NCI-H1930 (cell line): ENCODE results near the gene ERCC5.
A peak's percentile ranks its signal among the peaks of the same experiment; 100 is the strongest.

Experiments used
- DNase-seq, 2 experiments: peaks; one replicate each; lab custom pipeline; 2025; lab: John Stamatoyannopoulos, UW

The ERCC5 gene

DNA sequence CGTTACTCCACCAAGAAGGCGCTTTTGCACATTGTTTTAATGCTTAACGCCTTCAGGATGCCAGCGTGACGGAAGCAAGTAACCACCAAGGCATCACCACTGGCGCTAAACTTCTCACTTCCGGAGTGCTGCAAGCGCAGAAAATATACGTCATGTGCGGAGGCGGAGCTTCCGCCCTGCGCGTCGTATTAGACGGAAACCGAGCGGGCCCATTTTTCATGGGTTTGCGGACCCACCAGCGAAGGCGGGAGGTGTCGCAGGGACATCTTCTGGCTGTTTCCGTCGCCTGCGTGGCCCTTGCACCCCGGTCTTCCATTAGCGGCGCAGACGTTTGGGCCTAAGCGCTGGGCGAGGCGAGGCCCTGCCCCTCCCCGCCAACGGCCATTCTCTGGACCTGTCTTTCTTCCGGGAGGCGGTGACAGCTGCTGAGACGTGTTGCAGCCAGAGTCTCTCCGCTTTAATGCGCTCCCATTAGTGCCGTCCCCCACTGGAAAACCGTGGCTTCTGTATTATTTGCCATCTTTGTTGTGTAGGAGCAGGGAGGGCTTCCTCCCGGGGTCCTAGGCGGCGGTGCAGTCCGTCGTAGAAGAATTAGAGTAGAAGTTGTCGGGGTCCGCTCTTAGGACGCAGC, at the start of gene ERCC5:
TSS of gene ERCC5 (plus strand) at position 403 of the 631 bp plus-strand sequence. CDS start 235 bp downstream, outside the sequence.
- DNase-seq: peak; percentile 93 to 96

DNA sequence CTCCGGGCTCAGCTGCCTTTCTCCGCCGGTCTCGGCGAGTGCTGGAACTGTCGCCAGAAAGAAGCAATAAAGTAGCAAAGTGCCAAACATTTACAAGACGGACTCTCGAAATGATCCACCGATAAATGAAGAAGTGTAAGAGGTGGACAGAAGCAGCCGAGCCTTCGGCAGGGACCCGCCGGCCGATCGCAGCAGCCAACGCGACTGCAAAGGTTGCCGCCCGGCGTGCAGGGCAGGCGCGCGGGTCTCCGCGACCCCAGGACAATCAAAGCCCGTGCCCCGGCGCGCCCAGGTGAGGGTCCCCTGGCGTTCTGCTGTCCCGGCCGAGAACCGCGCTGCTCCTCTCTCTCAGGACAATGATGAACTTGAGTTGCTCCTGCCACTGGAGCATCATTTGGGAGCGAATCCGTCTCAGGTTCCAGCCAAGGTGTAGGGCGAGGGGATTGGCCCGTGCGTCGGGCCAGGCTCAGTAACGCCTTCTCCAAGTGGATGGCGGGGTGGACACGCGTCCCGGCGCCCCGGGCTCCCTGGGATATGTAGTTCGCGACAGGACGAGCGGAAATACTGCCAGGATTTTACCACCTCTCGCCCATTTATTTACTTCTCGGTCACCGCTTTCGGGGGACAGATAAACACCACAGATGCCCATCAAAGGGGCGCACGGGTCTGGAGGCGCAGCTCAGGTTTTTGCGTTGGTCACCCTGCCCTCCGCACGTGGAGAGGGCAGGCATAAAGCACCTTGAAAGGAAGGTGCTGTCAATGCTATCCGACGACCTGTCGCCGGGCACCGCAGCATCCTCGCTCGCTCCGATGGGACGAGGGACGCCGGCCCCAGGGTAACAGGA, 47.0 kb upstream of the ERCC5 start, which contains the start of the genes BIVM and POGLUT2:
TSS of gene BIVM (plus strand) at position 539 of the 845 bp plus-strand sequence. CDS start 8,149 bp downstream, outside the sequence.
TSS of gene POGLUT2 (minus strand) at position 396 of the 845 bp plus-strand sequence. CDS start at position 90, 306 bp downstream.
- peak; percentile 92 to 94 for DNase-seq

DNA sequence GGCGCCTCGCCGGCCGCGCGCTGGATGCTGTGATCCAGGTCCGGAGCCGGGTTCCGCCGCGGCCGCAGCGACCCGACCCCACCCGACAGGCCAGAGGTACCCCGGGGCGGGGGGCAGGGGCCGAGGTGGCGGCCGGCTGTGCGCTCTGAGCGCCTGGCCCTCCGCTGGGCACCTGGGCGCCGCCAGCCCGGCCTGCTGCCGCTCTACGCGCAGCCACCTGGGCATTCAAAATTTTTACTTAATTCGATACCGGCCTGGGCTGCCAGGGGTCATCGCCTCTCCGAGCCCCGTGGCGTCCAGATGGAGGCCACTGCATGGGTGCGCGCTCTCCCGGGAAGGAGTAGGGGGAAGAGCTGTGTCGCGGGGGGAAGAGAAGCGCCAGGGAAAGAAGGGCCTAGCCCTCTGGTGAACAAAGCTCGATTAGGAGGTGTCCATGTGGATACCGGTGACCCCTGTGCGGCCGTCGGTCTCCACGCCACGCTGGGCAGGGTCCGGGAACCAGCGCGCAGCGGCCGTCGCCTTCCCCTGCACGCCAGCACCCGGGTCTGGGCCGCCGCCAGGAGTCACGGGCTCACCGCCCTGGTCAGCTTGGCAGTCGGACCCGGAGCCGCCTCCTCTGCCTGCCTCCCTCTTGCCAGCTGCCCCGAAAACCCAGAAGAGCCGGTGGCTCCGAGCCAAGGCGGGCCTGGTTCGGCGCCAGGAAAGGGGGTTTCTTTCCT, 46.2 kb upstream of the ERCC5 start:
- peak in 1 of 2 experiments; percentile 29 for DNase-seq

DNA sequence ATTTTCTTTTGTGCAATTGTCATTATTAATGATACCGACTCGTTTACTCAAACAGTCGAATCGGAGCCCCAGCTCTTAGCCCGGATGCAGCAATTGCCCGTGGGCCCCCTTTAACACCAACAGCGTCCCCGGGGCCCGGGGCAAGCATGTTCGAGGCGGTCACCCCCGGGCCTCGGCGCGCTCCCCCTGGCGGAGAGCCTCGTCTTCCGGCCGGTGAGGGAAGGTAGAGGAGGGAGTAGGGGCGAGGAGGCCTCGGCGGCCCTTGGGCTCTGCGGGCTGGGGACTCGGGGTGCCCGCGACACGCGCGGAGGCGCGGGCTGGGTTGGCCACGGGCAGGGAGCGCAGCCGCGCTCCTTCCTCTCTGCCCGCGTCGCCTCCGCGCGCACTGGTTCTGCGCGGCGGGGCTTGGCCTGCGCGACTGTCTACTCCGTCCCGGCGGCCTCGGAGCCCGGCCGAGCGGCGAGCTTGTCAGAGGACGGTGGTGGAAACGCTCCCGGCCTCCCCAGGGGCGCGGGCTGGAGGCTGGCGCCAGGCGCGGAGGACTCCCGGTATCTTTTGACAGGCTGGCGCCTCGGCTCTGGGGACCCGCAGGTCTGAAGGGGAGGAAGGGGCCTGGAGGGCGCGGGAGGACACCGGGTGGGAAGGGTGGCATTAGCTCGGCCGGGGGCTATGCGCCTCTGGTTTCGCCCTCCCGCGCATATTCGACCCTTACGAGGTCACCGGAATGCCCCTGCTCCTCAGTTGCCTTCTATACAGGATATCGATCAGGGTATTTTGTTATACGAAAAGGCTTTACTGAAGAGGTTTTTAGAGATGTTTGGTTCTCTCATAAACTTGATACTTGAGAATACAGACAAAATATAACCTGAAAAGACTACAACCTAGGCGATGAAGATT, 45.4 kb upstream of the ERCC5 start:
- peak; percentile 78 to 85 for DNase-seq

DNA sequence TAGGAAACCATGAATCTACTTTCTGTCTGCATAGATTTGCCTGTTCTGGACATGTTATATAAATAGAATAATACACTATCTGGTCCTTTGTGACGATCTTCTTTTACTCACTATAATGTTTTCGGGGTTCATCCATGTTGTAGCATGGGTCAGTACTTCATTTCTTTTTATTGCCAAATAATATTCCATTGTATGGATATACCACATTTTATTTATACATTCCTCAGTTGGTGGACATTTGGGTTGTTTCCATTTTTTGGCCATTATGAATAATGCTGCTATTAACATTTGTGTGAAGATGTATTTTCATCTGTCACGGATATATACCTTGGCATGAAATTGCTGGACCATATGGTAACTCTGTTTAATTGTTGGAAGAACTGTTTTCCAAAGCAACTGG, 40.2 kb upstream of the ERCC5 start:
- no peak for DNase-seq

DNA sequence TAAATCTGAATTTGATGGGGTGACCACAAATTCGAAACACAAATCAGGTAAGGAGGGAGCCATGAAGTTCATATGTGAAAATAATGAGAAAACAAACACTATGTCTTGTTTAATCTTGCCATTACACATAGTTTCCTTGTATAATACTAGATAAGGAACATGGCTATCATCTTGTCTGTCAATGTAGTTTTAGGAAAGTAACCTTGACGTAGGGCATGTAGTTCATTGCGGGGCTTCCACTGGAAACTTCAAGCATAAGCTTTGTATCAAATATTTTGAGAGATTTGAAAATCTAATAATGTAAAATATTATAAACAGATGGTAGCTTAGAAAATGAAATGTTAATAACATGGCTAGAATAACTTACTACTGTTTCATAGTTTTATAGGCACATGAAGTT, 38.1 kb upstream of the ERCC5 start:
- DNase-seq: no peak

DNA sequence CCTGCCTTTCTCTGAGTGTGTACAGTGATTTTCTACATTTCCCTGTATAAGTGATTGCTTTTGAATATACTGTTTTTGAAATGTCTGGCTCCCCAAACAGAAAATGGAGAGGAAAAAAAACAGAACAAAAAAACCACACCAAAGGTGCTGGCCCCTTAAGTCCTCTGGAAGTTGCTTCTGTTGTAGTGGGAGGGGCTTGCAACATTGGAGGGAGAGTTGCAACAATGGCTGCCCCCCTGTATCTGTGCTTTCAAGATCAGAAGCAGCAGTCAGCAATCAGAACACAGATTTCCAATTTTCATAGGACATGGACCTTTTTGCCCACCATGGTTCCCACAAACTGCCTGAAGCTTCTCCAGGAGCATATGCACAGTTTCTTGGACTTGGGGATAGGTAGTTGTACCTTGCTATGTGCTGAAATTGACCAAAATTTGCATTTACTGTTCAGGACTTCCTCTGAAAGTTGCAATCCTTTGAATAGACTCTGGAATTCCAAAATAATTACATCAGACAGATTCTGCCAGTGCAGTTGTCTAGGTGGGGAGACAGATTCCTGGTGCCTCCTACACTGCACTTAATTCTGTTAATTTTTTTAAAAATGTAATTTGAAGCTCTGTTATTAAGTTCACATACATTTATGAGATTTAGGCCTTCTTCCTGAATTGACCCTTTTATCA, 33.1 kb upstream of the ERCC5 start:
- no peak for DNase-seq

DNA sequence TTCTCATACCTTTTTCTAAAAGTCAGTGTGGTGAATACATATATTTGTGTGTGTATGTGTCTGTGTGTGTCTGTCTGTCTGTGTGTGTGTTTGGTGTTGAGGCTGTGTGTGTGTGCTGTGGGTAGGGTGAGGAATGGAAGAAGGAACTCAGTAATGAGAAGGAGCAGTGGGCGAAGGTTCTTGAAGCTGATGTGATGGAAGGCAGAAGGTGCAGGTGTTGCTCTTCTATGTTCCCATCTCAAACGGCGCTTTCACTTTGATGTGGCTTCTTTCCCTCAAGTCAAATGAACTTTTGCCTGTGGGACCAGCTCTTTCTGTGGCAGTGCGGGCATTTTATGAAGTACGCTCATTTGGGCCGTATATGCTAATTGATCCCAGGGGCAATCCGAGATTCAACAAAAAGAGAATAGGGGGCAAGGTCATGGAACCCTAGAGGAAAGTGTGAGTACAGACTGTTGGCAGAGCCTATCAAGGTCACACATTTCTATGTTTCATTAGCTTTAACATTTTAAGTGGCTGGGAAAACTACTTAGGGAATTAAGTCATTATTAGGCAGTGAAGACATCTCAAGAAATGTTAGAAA, 31.7 kb upstream of the ERCC5 start:
- no peak for DNase-seq

DNA sequence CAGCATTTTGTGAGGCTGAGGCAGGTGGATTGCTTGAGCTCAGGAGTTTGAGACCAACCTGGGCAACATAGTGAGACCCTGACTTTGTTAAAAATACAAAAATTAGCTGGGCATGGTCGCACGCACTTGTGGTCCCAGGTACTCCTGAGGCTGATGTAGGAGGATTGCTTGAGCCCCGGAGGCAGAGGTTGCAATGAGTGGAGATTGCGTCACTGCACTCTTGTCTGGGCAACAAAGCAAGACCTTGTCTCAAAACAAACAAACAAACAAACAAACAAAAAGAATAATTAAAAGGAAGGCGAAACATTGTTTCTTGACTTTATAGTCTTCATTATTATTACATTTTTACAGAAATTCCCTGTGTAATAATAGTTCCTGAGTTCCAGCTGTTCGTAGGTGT, 31.0 kb upstream of the ERCC5 start:
- DNase-seq: no peak

DNA sequence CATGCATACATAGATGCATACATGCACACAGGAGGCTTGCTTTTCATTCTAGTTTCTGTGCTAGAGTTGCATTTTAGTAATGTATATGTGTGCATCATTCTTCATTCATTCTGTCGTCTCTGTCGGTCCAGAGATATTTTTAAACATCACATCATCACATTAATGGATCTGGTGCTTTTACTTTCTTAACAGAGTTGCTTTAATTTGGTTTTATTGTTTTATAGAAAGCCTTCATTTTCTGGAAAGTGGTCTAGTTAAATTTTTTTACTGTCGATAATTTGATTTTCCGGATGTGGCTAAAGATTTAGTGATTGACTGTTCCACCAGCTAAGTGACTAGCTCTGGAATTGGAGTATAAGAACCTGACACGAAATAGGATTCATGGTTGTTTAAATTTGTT, 30.0 kb upstream of the ERCC5 start:
- DNase-seq: no peak

DNA sequence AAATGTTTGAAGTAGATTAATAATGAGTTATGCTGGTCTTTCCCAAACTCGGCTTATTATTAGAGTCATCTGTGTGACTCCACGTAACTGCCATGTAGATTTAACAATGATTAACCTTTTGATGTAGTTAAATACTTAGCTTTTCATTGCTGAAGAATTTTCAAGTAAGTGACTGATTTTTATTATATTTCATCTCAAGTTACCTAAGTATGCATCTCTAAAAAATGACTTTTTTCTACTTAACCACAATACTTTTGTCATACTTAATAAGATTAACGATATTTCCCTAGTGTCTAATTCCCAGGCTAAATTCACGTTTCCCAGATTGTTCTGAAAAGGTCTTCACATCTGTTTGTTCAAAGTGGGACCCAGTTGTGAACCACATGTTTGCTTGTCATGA, 29.1 kb upstream of the ERCC5 start:
- DNase-seq: no peak

DNA sequence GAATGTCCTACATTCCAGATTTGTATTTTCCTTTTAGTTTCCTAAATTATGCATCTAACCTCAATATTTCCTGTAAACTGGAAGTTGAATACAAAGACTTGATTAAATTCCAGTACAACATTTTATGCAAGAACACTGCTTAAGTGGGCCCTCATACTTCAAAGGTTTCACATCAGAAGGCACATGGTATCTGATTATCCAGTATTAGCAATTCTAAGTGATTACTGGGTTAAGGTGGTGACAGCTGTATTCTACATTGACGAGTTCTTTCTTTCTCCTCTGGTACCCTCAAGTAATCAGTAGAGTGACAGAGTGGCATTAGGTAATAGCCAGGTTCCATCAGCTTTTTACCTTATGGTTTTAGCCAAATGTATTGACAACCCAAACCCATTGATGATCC, 28.6 kb upstream of the ERCC5 start:
- no peak for DNase-seq

DNA sequence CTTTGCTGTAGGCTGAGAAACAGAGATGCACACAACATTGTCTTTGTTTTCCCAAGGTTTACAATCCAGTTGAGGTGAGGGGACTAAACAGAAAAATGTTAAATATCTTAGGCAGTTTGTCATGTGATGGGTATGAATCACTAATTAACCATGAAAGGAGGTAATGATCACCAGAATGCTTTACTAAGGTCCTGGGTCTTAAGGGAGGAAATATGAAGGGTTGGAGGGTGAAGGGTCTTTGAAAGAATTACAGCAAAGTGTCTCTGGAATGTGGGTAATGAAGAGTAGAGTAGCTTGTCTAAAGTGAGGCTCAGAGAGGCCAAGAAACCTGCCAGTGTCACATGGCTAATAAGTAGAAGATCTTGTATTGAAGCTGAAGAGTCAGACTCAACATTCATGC, 27.9 kb upstream of the ERCC5 start:
- DNase-seq: no peak

DNA sequence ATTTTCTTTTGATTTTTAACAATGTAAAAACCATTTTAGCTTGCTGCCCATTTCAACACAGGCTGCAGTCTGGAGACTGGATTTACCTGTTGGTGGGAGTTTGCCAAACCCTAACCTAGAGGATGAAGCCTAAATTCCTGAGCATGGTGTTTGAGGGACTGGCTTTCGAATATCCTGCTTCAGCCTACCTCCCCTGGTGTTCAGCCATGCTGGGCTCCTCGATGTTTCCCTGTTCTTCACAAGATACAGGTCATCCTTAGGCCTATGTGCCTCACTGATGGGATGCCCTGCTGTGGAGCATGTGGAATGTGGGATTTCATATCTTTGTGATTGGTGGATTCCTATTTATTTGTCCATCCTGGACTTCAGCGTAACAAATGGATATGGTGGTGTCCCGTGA, 20.4 kb upstream of the ERCC5 start:
- DNase-seq: no peak

DNA sequence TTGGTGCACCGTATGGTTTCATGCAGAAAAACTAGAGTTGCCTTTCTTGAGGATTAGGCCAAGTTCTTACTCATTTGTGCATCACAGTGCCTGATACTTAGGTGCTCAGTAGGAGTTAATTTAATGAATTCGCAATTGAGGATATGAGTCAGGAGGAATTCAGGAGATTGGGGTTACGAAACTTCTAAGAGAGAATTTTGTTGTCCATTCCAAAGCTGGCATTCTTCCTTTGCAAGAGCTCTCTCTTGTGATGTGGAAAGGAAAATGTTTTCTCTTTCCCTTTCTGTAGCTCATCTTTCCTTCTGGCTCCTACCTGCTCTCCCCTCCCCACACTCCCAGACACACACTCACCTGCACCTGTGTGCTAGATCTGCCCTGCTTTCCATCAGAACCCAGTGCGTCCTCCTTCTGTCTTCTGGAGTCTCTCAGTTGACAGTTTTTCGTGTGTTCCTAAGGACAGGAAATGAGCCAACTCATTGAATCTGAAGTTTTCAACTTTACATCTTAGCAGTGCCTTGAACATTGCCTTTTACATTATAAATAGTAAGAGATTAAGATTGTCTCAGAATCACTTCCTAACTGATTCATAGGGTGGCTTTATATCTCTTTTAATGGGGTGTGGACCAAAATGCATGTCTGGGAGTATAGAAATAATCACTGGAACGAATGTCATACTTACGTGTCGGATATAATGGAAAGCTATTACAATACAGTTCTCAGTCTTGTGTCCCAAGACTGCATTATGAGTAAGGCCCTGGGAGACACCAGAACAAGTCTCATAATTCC, 19.7 kb upstream of the ERCC5 start:
- no peak for DNase-seq

DNA sequence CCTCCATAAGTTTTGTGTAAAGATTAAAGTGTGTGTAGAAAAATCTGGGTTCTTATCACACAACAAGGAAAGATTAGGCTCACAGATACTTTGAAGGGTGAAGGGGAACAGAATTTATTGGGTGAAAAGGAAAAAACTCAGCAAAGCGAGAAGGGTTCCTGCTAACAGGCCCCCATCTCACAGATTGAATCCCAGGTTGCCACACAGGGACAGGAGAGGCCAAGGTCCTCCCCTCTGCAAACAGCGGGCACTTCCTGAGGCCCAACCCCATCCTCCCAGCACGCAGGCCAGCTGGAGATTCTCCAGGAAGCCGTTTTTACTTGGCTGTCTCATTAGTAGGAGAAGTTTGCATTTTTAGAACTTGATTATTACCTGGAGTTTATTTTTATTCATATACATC, 15.2 kb upstream of the ERCC5 start:
- DNase-seq: no peak

DNA sequence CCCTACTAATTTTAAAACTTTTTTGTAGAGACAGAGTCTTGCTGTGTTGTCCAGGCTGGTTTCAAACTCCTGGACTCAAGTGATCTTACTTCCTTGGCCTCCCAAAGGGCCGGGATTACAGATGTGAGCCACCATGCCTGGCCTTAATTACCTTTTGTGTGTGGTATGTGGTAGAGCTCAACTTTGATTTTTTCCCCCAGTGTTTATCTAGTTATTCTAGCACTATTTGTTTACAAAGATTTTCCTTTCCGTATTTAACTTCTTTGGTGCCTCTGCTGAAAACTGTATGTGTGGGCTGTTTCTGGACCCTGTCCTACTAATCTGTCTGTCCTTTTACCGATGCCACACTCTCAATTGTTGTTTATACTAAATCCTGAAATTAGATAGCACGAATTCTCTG, 9.4 kb upstream of the ERCC5 start:
- no peak for DNase-seq

DNA sequence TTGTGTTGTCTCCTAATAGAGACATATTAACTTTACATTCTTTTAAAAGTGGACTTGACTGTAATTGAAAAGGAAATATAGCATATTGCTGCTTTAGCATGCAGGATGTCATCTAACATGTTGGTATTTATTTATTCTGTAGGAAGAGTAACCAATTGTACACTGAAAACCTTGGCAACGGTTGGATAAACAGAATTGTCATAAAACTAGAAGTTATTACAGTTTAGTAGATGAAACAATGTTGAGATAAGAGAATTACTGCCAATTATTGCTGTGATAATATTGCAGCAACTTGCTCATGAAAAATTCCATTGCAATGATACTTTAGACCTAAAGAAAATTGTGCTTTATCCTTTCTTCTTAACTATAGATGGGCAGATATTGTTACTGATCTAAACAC, 7.6 kb upstream of the ERCC5 start:
- DNase-seq: no peak

DNA sequence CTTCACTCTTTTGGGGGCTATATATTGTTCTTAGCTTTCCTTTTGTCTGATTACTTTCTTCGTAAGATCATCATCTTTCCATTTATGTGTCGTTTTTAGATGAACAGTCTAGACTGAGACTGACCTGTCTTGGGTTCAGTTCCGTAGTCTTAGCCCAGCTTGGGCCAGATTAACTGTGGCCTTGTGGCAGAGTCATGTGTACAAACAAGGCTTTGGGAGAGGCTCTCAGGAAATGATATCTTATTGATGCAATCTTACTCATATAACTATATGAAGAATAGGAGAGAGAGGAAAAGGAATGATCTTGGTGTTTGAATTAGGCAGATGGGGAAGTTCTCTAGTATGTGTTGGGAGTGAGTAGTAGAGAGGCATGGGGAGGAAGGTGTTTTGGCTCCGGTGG, 6.8 kb upstream of the ERCC5 start:
- no peak for DNase-seq

DNA sequence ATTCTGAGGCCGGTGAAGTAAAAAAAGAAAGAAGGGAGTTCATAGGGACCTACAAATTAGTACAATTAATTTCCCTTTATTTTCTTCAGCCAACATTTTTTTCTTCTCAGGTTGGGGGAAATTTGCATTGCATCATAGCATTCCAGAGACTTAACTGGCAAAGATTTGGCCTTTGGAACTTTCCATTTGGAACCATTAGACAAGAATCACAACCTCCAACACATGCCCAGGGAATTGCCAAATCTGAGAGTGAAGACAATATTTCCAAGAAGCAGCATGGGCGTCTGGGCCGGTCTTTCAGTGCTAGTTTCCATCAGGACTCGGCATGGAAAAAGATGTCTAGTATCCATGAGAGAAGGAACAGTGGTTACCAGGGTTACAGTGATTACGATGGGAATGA, 6.4 kb upstream of the ERCC5 start:
- no peak for DNase-seq
